Hepatocyte (in vitro differentiated cells): ENCODE data around the gene VSIR. TPM values are rescaled to one million over a fixed set of nuclear protein-coding genes. Genes with fewer than 3 reads are reported as not detected.
A peak's percentile ranks its signal among the peaks of the same experiment; 100 is the strongest.

ENCODE experiments used
- DNase-seq: peaks from one replicate; pipeline ENCODE4 v3.0.0-alpha.2; 2016; ENCODE audit warnings: low spot score
- H2AFZ ChIP-seq: fragments of 200-600 bp; sonication (generic); 2 replicates; pipeline ENCODE4 v1.6.0; 2016; ENCODE audit warnings: antibody characterized with exemption, mild to moderate bottlenecking
- H3K27ac ChIP-seq: fragments of 200-600 bp; sonication (generic); 2 replicates; pipeline ENCODE4 v1.5.1; 2016; ENCODE audit warnings: mild to moderate bottlenecking
- H3K27me3 ChIP-seq: fragments of 200-600 bp; sonication (generic); 2 replicates; pipeline ENCODE4 v1.6.1; 2016
- H3K36me3 ChIP-seq: fragments of 200-600 bp; sonication (generic); replicated peaks from 2 replicates; pipeline ENCODE4 v1.5.1; 2016; ENCODE audit warnings: low read depth; ENCODE audit not compliant: insufficient read depth
- H3K4me1 ChIP-seq: fragments of 200-600 bp; sonication (generic); 2 replicates; pipeline ENCODE4 v1.5.1; 2016; ENCODE audit warnings: mild to moderate bottlenecking, moderate library complexity; ENCODE audit not compliant: insufficient read depth
- H3K4me2 ChIP-seq: fragments of 200-600 bp; sonication (generic); 2 replicates; pipeline ENCODE4 v1.6.0; 2016
- H3K4me3 ChIP-seq: fragments of 200-600 bp; sonication (generic); 2 replicates; pipeline ENCODE4 v1.5.1; 2016; ENCODE audit warnings: mild to moderate bottlenecking
- H3K79me2 ChIP-seq: fragments of 200-600 bp; sonication (generic); 2 replicates; pipeline ENCODE4 v1.6.0; 2017; ENCODE audit warnings: mild to moderate bottlenecking
- H3K9me2 ChIP-seq: fragments of 200-600 bp; sonication (generic); replicated peaks from 2 replicates; pipeline ENCODE4 v1.6.0; 2017; ENCODE audit warnings: mild to moderate bottlenecking; ENCODE audit not compliant: insufficient read depth
- H3K9me3 ChIP-seq: fragments of 200-600 bp; sonication (generic); 2 replicates; pipeline ENCODE4 v1.5.1; 2016; ENCODE audit warnings: low read depth, mild to moderate bottlenecking
- H4K20me1 ChIP-seq: fragments of 200-600 bp; sonication (generic); 2 replicates; pipeline ENCODE4 v1.6.0; 2016; ENCODE audit warnings: mild to moderate bottlenecking; ENCODE audit not compliant: insufficient read depth, poor library complexity, severe bottlenecking
- CTCF ChIP-seq: fragments of 200-600 bp; sonication (generic); IDR thresholded peaks from 2 replicates; pipeline ENCODE4 v1.5.1; 2016; ENCODE audit warnings: antibody characterized with exemption, mild to moderate bottlenecking; ENCODE audit not compliant: poor library complexity
- EZH2 ChIP-seq: fragments of 200-600 bp; sonication (generic); IDR thresholded peaks from 2 replicates; pipeline ENCODE4 v1.6.1; 2016; ENCODE audit warnings: antibody characterized with exemption, mild to moderate bottlenecking, borderline replicate concordance
- EZH2phosphoT487 ChIP-seq: fragments of 200-600 bp; sonication (generic); IDR thresholded peaks from one replicate; pipeline ENCODE4 v1.6.1; 2018; ENCODE audit warnings: antibody characterized with exemption, mild to moderate bottlenecking, low read depth, moderate library complexity; ENCODE audit not compliant: unreplicated experiment, severe bottlenecking
- WGBS: methylation state at CpG from one replicate; pipeline ENCODE4 v1.1.6; 2016; ENCODE audit warnings: low lambda C conversion rate; ENCODE audit errors: missing lambda C conversion rate; 5-methylcytosine and 5-hydroxymethylcytosine counted together
- polyA plus RNA-seq: library from polyadenylated mRNA; unstranded; fragments of >200 nt; fragmentation: Nextera tagmentation; extraction: Ambion mirVana; gene quantifications from 2 replicates; pipeline ENCODE4 v1.2.1, GENCODE V29; 2016
- total RNA-seq: library from RNA; depleted of rRNA; stranded (reverse); fragments of >200 nt; gene quantifications from 2 replicates; pipeline ENCODE4 v1.2.3, GENCODE V29; 2014

VSIR gene
- total and polyA plus RNA-seq, 2 experiments from 2014 or later = 13.6 to 45.5 TPM

GRCh38 chr10:71713135-71714030, 59.9 kb downstream of the VSIR start:
- no peaks in the 10 kb centered on the region for H3K9me2 ChIP-seq
- 65% methylated on average over 11 of the region's 12 CpGs for WGBS

GRCh38 chr10:71712572-71713134, 60.7 kb downstream of the VSIR start:
- Histone ChIP-seq H3K9me2 (no peaks in the 10 kb centered on the region), H3K4me3 (no peak overlapping the region), H2AFZ (peak overlapping the region; percentile 63), H3K9me3 (no peaks in the 10 kb centered on the region), H3K27me3 (no peaks in the 10 kb centered on the region), H3K79me2 (no peaks in the 10 kb centered on the region), H4K20me1 (no peaks in the 10 kb centered on the region), H3K27ac (peak overlapping the region; percentile 70), H3K4me1 (peaks cover 16% of the 10 kb centered on the region), H3K36me3 (no peaks in the 10 kb centered on the region), H3K4me2 (no peak overlapping the region)
- no peak for DNase-seq
- 90% methylated on average over 15 of the region's 17 CpGs for WGBS
- no peak for TF ChIP-seq EZH2
- no peak for TF ChIP-seq EZH2phosphoT487
- TF ChIP-seq CTCF = no peak

More at GRCh38 chr10:71713135-71714030, 59.9 kb downstream of the VSIR start:
- H3K27me3 ChIP-seq = no peaks in the 10 kb centered on the region
- H3K79me2 ChIP-seq = no peaks in the 10 kb centered on the region
- peak overlapping the region; percentile 63 for H2AFZ ChIP-seq
- no peaks in the 10 kb centered on the region for H4K20me1 ChIP-seq
- peak overlapping the region; percentile 11 for H3K4me2 ChIP-seq
- no peaks in the 10 kb centered on the region for H3K9me3 ChIP-seq
- no peak overlapping the region for H3K4me3 ChIP-seq
- no peaks in the 10 kb centered on the region for H3K36me3 ChIP-seq
- peaks cover 16% of the 10 kb centered on the region for H3K4me1 ChIP-seq
- H3K27ac ChIP-seq = peak overlapping the region; percentile 70
- no peak for TF ChIP-seq EZH2phosphoT487
- no peak for TF ChIP-seq CTCF
- no peak for TF ChIP-seq EZH2
- DNase-seq = peak; percentile 43

GRCh38 chr10:71712170-71712569, 61.1 kb downstream of the VSIR start:
- no peak for DNase-seq
- Histone ChIP-seq H2AFZ (no peak overlapping the region), H3K4me3 (no peak overlapping the region), H3K27ac (no peak overlapping the region), H3K4me1 (peaks cover 16% of the 10 kb centered on the region), H4K20me1 (no peaks in the 10 kb centered on the region), H3K9me3 (no peaks in the 10 kb centered on the region), H3K9me2 (no peaks in the 10 kb centered on the region), H3K79me2 (no peaks in the 10 kb centered on the region), H3K27me3 (no peaks in the 10 kb centered on the region), H3K36me3 (no peaks in the 10 kb centered on the region), H3K4me2 (no peak overlapping the region)
- WGBS = 96% methylated on average over 2 of the region's 2 CpGs
- no peak for TF ChIP-seq CTCF
- TF ChIP-seq EZH2 = no peak
- TF ChIP-seq EZH2phosphoT487 = no peak
